Measurements from ENCODE around the gene ODAD2. TPM values are rescaled to one million over a fixed set of nuclear protein-coding genes. Genes with fewer than 3 reads are reported as not detected.

ODAD2 gene
- total RNA-seq, 2 experiments from 2014 or later: not detected

GRCh38 chr10:27893358-27893954 lies 105.4 kb downstream of the ODAD2 start:
- Histone ChIP-seq H3K9me3 (ENCODE audit: control insufficient read depth in 1 of 2, insufficient read depth in 1 of 2, low read length in 2 of 2) (no peaks in the 10 kb centered on the region), H3K27me3 (ENCODE audit: control insufficient read depth in 1 of 2, insufficient read depth in 2 of 2, low read length in 2 of 2) (no peaks in the 10 kb centered on the region), H3K27ac (ENCODE audit: low read depth in 1 of 2, low read length in 2 of 2) (no peak overlapping the region), H3K4me3 (ENCODE audit: low read length) (no peak overlapping the region), H3K36me3 (ENCODE audit: insufficient read depth, low read length) (no peaks in the 10 kb centered on the region), H3K4me1 (ENCODE audit: insufficient read depth, low read length) (no peaks in the 10 kb centered on the region)
- Mint-ChIP-seq H3K4me1 (ENCODE audit: low read depth) (no peaks in the 10 kb centered on the region), H3K27me3 (no peaks in the 10 kb centered on the region), H3K4me3 (no peak overlapping the region), H3K27ac (no peak overlapping the region), H3K9me3 (peaks cover 3% of the 10 kb centered on the region), H3K36me3 (ENCODE audit: low read depth) (no peaks in the 10 kb centered on the region)
- DNase-seq (no peak), ATAC-seq (ENCODE audit: poor library complexity) (no peak)
- ChIA-PET CTCF (no interaction called here), POLR2A (no interaction called here)
- intact Hi-C loops (cut with DNase I, micrococcal nuclease): no loop called here
- no peak for TF ChIP-seq CTCF (IDR thresholded peaks at IDR 0.05)

- no peaks in the 10 kb centered on the region for H3K27me3 ChIP-seq (ENCODE audit: control insufficient read depth in 1 of 2, insufficient read depth in 2 of 2, low read length in 2 of 2)
- Mint-ChIP-seq H3K36me3 (ENCODE audit: low read depth) (no peaks in the 10 kb centered on the region), H3K27me3 (no peaks in the 10 kb centered on the region), H3K27ac (no peak overlapping the region), H3K4me1 (ENCODE audit: low read depth) (no peaks in the 10 kb centered on the region), H3K9me3 (peaks cover 5% of the 10 kb centered on the region), H3K4me3 (no peak overlapping the region)
- no peak overlapping the region for H3K4me3 ChIP-seq (ENCODE audit: low read length)
- POLR2A ChIA-PET: no interaction called here
- no peak overlapping the region for H3K27ac ChIP-seq (ENCODE audit: low read depth in 1 of 2, low read length in 2 of 2)
- H3K4me1 ChIP-seq (ENCODE audit: insufficient read depth, low read length): no peaks in the 10 kb centered on the region
- intact Hi-C loops (cut with DNase I, micrococcal nuclease): no loop called here
- no peaks in the 10 kb centered on the region for H3K9me3 ChIP-seq (ENCODE audit: control insufficient read depth in 1 of 2, insufficient read depth in 1 of 2, low read length in 2 of 2)
- TF ChIP-seq CTCF (IDR thresholded peaks at IDR 0.05): no peak
- CTCF ChIA-PET: no interaction called here
- ATAC-seq (ENCODE audit: poor library complexity) (no peak), DNase-seq (no peak)
- H3K36me3 ChIP-seq (ENCODE audit: insufficient read depth, low read length): no peaks in the 10 kb centered on the region
Observed at GRCh38 chr10:27890971-27891370, 107.9 kb downstream of the ODAD2 start.

GRCh38 chr10:27889518-27889917 lies 109.4 kb downstream of the ODAD2 start:
- no peak for DNase-seq
- Histone ChIP-seq H3K27me3 (ENCODE audit: control insufficient read depth in 1 of 2, insufficient read depth in 2 of 2, low read length in 2 of 2) (no peaks in the 10 kb centered on the region), H3K9me3 (ENCODE audit: control insufficient read depth in 1 of 2, insufficient read depth in 1 of 2, low read length in 2 of 2) (no peaks in the 10 kb centered on the region), H3K27ac (ENCODE audit: low read depth in 1 of 2, low read length in 2 of 2) (no peak overlapping the region), H3K4me1 (ENCODE audit: insufficient read depth, low read length) (no peaks in the 10 kb centered on the region), H3K4me3 (ENCODE audit: low read length) (no peak overlapping the region), H3K36me3 (ENCODE audit: insufficient read depth, low read length) (no peaks in the 10 kb centered on the region)
- Mint-ChIP-seq H3K27ac (no peak overlapping the region), H3K27me3 (no peaks in the 10 kb centered on the region), H3K36me3 (ENCODE audit: low read depth) (no peaks in the 10 kb centered on the region), H3K4me1 (ENCODE audit: low read depth) (no peaks in the 10 kb centered on the region), H3K4me3 (no peak overlapping the region), H3K9me3 (peaks cover 5% of the 10 kb centered on the region)
- POLR2A ChIA-PET: no interaction called here
- intact Hi-C loops (cut with DNase I, micrococcal nuclease): no loop called here
- no peak for ATAC-seq (ENCODE audit: poor library complexity)
- CTCF ChIA-PET: no interaction called here
- TF ChIP-seq CTCF (IDR thresholded peaks at IDR 0.05): no peak

Measured in CD4-positive, alpha-beta T cell (primary cell).